ENCODE data around the gene MZB1. TPM values are rescaled to one million over a fixed set of nuclear protein-coding genes. Genes with fewer than 3 reads are reported as not detected.

Gene MZB1
- polyA plus RNA-seq, 1 of the 3 experiments (the other 2 are of a cell fraction) = not detected

- 38% methylated on average over 8 of the region's 8 CpGs for WGBS (ENCODE audit: low lambda C conversion rate)
- Histone ChIP-seq H3K9ac (peak overlapping the region; percentile 96; the same call in 1 of the 2 replicates), H3K4me2 (peak overlapping the region; percentile 97), H3F3A (replicated peaks; ENCODE audit: insufficient read depth) (peaks cover 7% of the 10 kb centered on the region), H2AFZ (ENCODE audit: low read depth) (peak overlapping the region; percentile 94), H3K36me3 (replicated peaks in 1 of 2; ENCODE audit: control insufficient read depth in 1 of 2, insufficient read depth in 2 of 2, low read length in 1 of 2) (peaks cover 0 to 9% of the 10 kb centered on the region in 2 experiments), H3K27me3 (ENCODE audit: insufficient read depth) (no peaks in the 10 kb centered on the region), H4K20me1 (ENCODE audit: insufficient read depth) (no peaks in the 10 kb centered on the region), H3K79me2 (ENCODE audit: insufficient read depth) (no peaks in the 10 kb centered on the region), H3K27ac (ENCODE audit: low read depth in 2 of 2, low read length in 1 of 2) (peak overlapping the region in 1 of 2 experiments; percentile 88; a peak in 2 of 4 replicates), H3K9me3 (no peaks in the 10 kb centered on the region), H3K4me3 (ENCODE audit: low read depth in 2 of 2, low read length in 1 of 2) (peak overlapping the region; percentile 69 to 90), H3K4me1 (ENCODE audit: control insufficient read depth in 1 of 2, insufficient read depth in 2 of 2, low read depth in 1 of 2, low read length in 1 of 2) (peaks cover 8 to 10% of the 10 kb centered on the region in 2 experiments; a peak in 3 of 4 replicates), H3K9me2 (no peaks in the 10 kb centered on the region)
- no peak for DNase-seq
- TF ChIP-seq EZH2phosphoT487 (IDR thresholded peaks at IDR 0.05; ENCODE audit: borderline replicate concordance, low read depth) = no peak
- no peak for TF ChIP-seq EP300 (IDR thresholded peaks at IDR 0.05; ENCODE audit: borderline replicate concordance in 1 of 2, low read depth in 1 of 2, low read length in 1 of 2)
- no peak for TF ChIP-seq CTCF (IDR thresholded peaks at IDR 0.05)
- ChIA-PET POLR2A (interaction anchor here (1.1 to 1.3 kb wide), 5 partner anchors 8 to 123 kb away, joined by 4 to 8 read pairs (median 6); partner anchors contain the start of gene UBE2D2), CTCF (interaction anchor here (0.8 to 1.4 kb wide), 5 partner anchors 14 to 75 kb away, joined by 3 to 8 read pairs (median 3); no protein-coding TSS in a partner anchor)
Measured at GRCh38 chr5:139438707-139439012, 48.9 kb upstream of the MZB1 start.

- no peak for TF ChIP-seq GATA2 (CRISPR knock-in tag; IDR thresholded peaks at IDR 0.05)
- no peak overlapping the region for H3K27ac ChIP-seq (ENCODE audit: low read depth in 2 of 2, low read length in 1 of 2)
- H3F3A ChIP-seq (replicated peaks; ENCODE audit: insufficient read depth) = no peaks in the 10 kb centered on the region
- WGBS (ENCODE audit: low lambda C conversion rate) = 89% methylated on average over 3 of the region's 3 CpGs
- no peak for DNase-seq
- no peak overlapping the region for H3K9ac ChIP-seq
- H3K9me3 ChIP-seq = no peaks in the 10 kb centered on the region
- no peaks in the 10 kb centered on the region for H3K9me2 ChIP-seq
- no peak overlapping the region for H3K4me3 ChIP-seq (ENCODE audit: low read depth in 2 of 2, low read length in 1 of 2)
- peaks cover 0 to 19% of the 10 kb centered on the region in 2 experiments for H3K36me3 ChIP-seq (replicated peaks in 1 of 2; ENCODE audit: control insufficient read depth in 1 of 2, insufficient read depth in 2 of 2, low read length in 1 of 2)
- H3K4me2 ChIP-seq = no peak overlapping the region
- no peaks in the 10 kb centered on the region for H3K79me2 ChIP-seq (ENCODE audit: insufficient read depth)
- POLR2A ChIA-PET = no interaction called here
- H2AFZ ChIP-seq (ENCODE audit: low read depth) = no peak overlapping the region
- no peaks in the 10 kb centered on the region for H3K27me3 ChIP-seq (ENCODE audit: insufficient read depth)
- peaks cover 4 to 10% of the 10 kb centered on the region in 2 experiments; a peak in 2 of 4 replicates for H3K4me1 ChIP-seq (ENCODE audit: control insufficient read depth in 1 of 2, insufficient read depth in 2 of 2, low read depth in 1 of 2, low read length in 1 of 2)
- H4K20me1 ChIP-seq (ENCODE audit: insufficient read depth) = no peaks in the 10 kb centered on the region
- CTCF ChIA-PET = interaction anchor here (2.9 to 3.1 kb wide), 2 partner anchors 13 to 78 kb away, joined by 16 to 22 read pairs; no protein-coding TSS in a partner anchor
Measured at GRCh38 chr5:139435676-139436075, 46.0 kb upstream of the MZB1 start.

- peaks cover 6 to 32% of the 10 kb centered on the region in 2 experiments for H3K36me3 ChIP-seq (replicated peaks in 1 of 2; ENCODE audit: control insufficient read depth in 1 of 2, insufficient read depth in 2 of 2, low read length in 1 of 2)
- H3K27ac ChIP-seq (ENCODE audit: low read depth in 2 of 2, low read length in 1 of 2) = no peak overlapping the region
- CTCF ChIA-PET = interaction anchor here (3.0 kb wide), 1 partner anchor 82 kb away, joined by 14 read pairs; no protein-coding TSS in a partner anchor
- H3K4me2 ChIP-seq = no peak overlapping the region
- H3K4me1 ChIP-seq (ENCODE audit: control insufficient read depth in 1 of 2, insufficient read depth in 2 of 2, low read depth in 1 of 2, low read length in 1 of 2) = peaks cover 0 to 2% of the 10 kb centered on the region in 2 experiments; a peak in 1 of 4 replicates
- H3K79me2 ChIP-seq (ENCODE audit: insufficient read depth) = no peaks in the 10 kb centered on the region
- WGBS (ENCODE audit: low lambda C conversion rate) = 87% methylated on average over 1 of the region's 1 CpG
- POLR2A ChIA-PET = interaction anchor here (0.7 kb wide), 1 partner anchor 830 kb away, joined by 5 read pairs; no protein-coding TSS in a partner anchor
- no peaks in the 10 kb centered on the region for H3K27me3 ChIP-seq (ENCODE audit: insufficient read depth)
- TF ChIP-seq JUND (IDR thresholded peaks at IDR 0.05) (no peak), REST (IDR thresholded peaks at IDR 0.05; ENCODE audit: low read depth, low read length) (no peak), MAX (IDR thresholded peaks at IDR 0.05; ENCODE audit: low read depth) (no peak), ELF1 (IDR thresholded peaks at IDR 0.05) (no peak), EP300 (IDR thresholded peaks at IDR 0.05; ENCODE audit: borderline replicate concordance in 1 of 2, low read depth in 1 of 2, low read length in 1 of 2) (no peak), PBX3 (IDR thresholded peaks at IDR 0.05) (no peak), FOSL2 (IDR thresholded peaks at IDR 0.05; ENCODE audit: borderline replicate concordance, low read depth) (no peak), GATA2 (CRISPR knock-in tag; IDR thresholded peaks at IDR 0.05) (no peak), TCF12 (IDR thresholded peaks at IDR 0.05) (no peak), MEF2A (IDR thresholded peaks at IDR 0.05; ENCODE audit: borderline replicate concordance, low read depth) (no peak), FOXM1 (IDR thresholded peaks at IDR 0.05; ENCODE audit: low read depth) (no peak), USF1 (IDR thresholded peaks at IDR 0.05; ENCODE audit: borderline replicate concordance, low read depth) (no peak)
- H3K9ac ChIP-seq = no peak overlapping the region
- no peak overlapping the region for H2AFZ ChIP-seq (ENCODE audit: low read depth)
- H3K9me2 ChIP-seq = no peaks in the 10 kb centered on the region
- no peaks in the 10 kb centered on the region for H4K20me1 ChIP-seq (ENCODE audit: insufficient read depth)
- no peak for DNase-seq
- H3K4me3 ChIP-seq (ENCODE audit: low read depth in 2 of 2, low read length in 1 of 2) = no peak overlapping the region
- H3K9me3 ChIP-seq = no peaks in the 10 kb centered on the region
- peaks cover 10% of the 10 kb centered on the region for H3F3A ChIP-seq (replicated peaks; ENCODE audit: insufficient read depth)
Measured at GRCh38 chr5:139431706-139432105, 42.0 kb upstream of the MZB1 start.

All from SK-N-SH (cell line).